Activated T-cell treated with anti-CD3 and anti-CD28 coated beads for 48 hours (primary cell): Measurements from ENCODE around the gene FKBP8.
"Not testable (repeated sequence)": the region's sequence is repeated elsewhere in the genome, so short reads cannot be mapped to it uniquely, and the experiment has no call there.

Experiments used
- DNase-seq: peaks from one replicate; pipeline ENCODE4 v3.0.0-alpha.2; 2020; ENCODE audit warnings: low read depth

Gene FKBP8

GRCh38 chr19:18542941-18543813, at the start of gene FKBP8:
Gene FKBP8, minus strand, starts transcription at chr19:18543573. Its CDS starts 1,603 bp downstream, at chr19:18541970.
- DNase-seq = peak; percentile 93

- not testable (repeated sequence) for DNase-seq
Observed at GRCh38 chr19:18592732-18593131, 49.4 kb upstream of the FKBP8 start.

GRCh38 chr19:18591735-18592385, 48.5 kb upstream of the FKBP8 start:
- no peak for DNase-seq

DNA sequence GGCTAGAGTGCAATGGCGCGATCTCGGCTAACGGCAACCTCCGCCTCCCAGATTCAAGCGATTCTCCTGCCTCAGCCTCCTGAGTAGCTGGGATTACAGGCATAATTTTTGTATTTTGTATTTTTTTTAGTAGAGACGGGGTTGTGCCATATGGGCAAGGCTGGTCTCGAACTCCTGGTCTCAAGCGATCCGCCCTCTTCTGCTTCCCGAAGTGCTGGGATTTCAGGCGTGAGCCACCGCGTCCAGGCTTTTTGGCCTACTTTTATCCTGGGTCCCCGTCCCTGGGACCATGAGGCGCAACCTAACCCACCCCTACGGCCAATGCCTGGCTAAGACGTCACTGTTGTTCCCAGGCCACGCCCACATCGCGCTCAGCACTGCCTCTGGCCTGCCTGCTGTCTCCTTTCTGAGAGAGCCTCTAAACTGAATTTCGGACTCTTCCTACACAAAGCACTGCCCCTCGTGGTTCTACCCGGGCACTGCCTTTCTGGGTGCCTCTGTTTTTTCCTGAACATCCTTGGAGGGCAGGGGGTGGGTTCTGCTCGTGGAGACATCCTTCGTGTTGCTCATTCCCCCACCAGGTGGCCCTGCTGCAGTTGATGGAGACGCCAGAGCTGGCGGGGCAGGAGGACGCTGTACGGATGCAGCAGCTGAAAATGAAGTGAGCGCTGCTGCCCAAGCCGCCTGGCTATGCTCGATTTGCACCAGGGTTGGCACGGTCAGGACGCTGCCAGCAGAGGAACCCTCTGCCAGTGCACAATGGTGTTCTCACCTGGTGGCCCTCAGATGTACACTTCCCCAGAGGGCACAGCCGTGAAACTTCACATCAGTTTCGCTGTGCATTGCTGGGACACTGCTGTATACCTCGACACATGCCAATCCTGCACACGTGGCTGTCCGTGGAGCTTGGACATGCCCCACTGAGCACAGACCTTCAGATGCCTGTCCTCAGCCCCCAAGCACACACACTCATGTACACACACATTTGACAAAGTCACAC, 47.2 kb upstream of the FKBP8 start:
- DNase-seq = no peak

DNA sequence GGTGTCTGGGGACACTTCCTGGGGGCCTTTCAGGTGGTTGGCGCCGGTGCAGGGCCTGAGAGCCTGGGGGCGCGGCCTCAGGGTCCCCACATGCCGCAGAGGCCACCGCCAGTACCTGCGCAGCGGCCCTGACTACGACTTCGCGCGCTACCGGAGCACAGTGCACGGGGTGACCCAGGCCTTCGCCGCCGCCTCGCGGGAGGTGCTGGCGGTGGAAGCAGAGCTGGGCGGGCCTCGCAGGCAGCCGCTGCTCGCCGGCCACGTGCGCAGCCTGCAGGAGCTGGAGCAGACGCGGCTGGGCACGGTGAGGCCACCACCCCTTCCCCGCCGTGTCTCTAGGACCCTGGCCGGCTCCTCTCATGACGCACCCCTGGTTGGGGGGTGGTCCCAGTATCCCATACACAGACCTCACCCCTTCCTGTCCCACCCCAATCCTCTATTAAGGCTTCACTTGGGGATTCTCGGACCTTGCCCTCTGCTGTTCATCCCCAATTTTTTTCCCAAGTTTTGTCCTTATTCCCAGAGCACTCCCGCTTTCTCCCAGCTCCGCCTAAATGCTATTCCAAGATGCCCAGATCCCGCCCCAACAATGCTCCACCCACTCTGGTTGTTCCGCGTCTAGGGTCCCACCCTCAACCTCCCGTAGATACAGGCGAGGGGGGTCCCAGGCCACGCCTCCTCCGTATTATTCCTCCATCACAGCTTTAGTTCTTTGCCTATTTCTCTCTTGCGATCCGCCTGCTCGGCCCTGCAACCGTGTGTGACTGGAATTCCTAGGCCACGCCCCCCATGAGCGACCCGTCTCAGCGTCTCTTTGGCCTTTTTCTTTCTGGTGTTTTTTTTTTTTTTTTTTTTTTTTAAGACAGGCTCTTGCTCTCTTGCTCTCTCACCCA, 46.3 kb upstream of the FKBP8 start:
- peak; percentile 70 for DNase-seq

DNA sequence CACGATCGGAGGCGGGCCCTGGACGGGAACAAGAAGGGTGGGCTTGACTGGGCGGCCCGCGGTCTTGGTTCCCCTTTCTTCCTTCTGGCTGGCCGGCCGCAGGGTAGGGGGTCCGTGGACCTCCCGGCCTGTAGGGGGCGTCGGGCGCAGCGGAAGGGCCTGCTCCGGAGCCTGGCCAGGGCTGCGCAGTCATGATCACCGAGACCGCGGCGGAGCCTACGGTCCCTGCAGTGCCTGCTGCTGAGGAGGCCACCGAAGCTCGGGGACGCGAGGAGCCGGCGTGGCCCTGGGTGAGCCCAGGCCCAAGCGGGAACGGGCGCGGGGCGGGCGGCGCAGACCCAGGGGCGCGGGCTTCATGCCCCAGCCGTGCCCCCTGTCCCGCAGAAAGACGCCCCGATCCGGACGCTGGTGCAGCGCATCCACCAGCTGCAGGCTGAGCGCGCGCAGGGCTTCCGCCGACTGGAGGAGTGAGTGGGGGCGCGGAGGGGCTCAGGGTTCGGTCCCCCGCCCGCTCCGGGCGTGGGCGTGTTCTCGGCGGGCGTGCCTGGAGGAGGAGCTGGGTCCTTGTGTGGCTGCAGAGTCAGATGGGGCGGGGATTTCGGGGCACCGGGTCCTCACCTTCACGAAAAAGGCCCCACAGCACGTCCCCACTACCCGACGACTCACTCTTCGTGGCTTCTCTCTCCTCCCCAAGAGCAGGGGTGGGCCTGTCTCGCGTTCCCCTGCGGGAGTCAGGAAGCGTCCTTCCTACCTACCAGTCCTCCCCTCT, 45.4 kb upstream of the FKBP8 start, which contains the start of gene REX1BD:
Gene REX1BD (plus strand): TSS at position 188 of the 769 bp plus-strand sequence. CDS start 4 bp downstream, at position 192.
- peak; percentile 84 for DNase-seq

- no peak for DNase-seq
Observed at GRCh38 chr19:18587962-18588610, 44.7 kb upstream of the FKBP8 start.

GRCh38 chr19:18587561-18587960, 44.2 kb upstream of the FKBP8 start:
- no peak for DNase-seq

DNA sequence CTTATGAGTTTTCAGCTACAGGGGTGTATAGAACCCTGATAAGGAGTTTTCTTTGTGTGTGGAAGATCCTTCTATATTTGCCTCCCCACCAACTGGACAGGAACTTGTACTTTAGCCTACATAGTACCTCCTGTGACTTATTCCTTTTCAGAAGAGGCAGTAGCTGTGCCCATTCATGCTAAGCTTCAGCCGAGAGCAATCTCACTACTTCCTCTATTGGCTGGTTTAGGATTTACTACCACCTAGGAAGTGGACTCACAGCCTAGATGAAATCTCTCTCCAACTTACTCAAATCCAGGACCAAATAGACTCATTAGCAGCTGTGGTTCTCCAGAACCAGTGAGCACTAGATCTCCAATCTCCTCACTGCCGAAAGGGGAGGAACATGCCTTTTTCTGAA, 42.9 kb upstream of the FKBP8 start:
- DNase-seq = no peak

GRCh38 chr19:18580311-18580710, 36.9 kb upstream of the FKBP8 start:
- DNase-seq = no peak

- no peak for DNase-seq
Observed at GRCh38 chr19:18577365-18577914, 34.1 kb upstream of the FKBP8 start.

GRCh38 chr19:18576383-18576782, 33.0 kb upstream of the FKBP8 start:
- no peak for DNase-seq

DNA sequence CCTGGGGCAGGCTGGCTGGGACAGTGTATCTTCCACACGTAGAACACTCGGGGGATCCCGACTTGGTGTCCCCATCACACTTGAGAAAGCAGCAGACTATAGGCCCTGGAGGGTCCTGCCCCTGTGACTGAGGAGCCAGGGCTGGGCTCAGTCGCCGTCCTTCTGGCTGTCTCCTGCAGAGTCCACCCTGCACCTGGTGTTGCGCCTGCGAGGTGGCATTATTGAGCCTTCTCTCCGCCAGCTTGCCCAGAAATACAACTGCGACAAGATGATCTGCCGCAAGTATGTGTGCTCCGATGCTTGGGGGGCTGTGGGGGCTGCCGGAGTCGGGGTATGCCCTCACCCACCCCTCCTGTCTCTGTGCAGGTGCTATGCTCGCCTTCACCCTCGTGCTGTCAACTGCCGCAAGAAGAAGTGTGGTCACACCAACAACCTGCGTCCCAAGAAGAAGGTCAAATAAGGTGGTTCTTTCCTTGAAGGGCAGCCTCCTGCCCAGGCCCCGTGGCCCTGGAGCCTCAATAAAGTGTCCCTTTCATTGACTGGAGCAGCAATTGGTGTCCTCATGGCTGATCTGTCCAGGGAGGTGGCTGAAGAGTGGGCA, 31.4 kb upstream of the FKBP8 start:
- DNase-seq = no peak

DNA sequence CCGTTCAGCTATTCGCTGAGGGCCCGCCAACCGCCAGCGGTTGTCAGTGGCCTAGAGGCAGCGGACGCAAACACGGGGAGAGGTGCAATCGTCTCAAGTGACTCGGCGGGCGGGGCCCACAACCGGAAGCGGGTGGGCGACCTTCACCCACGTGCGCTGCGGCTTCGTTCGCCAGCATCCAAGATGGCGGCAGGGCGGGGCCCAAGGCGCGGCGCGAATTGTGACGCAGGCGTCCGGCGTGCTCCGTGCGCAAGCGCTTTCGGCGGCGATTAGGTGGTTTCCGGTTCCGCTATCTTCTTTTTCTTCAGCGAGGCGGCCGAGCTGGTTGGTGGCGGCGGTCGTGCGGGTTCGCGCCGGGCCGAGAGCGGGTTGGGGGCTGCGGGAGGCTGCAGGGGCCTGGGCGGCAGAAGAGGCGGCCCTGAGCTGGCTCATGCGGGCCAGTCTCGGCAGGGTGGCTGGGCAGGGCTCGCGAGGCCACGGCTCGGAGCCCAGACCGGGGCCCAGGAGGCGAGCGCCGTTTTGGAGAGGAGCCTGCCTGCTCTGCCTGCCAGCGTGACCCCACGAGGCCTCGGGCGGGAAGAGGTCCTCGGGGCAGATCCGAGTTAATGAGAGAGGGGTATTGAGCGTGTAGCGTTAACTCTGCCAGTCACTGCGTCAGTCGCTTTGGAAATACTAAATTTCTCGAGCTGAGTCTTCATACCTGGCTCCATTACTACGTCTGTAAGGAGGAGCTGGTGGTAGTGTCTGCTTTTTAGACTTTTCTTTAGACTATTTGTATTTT, 28.4 kb upstream of the FKBP8 start, which contains the start of gene UBA52:
Gene UBA52 (plus strand): TSS at position 294 of the 781 bp plus-strand sequence. CDS start 1,444 bp downstream, outside the sequence.
- DNase-seq = peak; percentile 100

DNA sequence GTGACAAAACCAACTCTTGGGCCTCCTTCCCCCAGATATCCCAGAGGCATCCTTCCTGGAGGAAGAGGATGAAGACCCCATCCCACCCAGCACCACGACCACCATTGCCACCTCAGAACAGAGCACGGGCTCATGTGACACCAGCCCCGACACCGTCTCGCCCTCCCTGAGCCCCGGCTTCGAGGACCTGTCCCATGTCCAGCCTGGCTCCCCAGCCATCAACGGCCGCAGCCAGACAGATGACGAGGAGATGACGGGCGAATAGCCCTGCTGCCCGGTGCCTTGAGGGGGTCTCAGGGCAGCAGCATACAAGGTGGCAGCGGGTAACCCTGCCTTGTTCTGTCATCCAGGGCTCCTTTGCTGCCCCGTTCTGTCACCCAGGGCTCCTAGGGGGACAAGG, 25.0 kb upstream of the FKBP8 start:
- DNase-seq = no peak

DNA sequence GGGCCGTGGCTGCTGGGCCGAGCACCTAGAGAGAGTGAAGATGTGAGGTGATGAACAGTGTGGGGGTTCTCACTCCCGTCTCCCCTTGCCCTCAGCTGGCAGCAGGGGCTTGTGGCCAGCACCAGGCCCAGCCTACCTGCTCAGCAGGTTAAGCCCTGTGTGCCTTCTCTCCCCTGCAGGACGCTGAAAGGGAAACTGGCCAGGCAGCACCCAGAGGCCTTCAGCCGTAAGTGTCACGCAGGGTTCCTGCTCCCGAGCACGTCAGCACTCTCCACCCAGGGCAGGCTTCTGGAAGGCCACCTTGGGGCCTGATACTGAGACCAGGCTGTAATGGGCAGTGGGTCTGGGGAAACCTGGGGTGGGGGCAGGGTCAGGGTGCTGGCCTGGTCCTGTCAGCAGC, 23.6 kb upstream of the FKBP8 start:
- DNase-seq = no peak

GRCh38 chr19:18562086-18562485, 18.7 kb upstream of the FKBP8 start:
- no peak for DNase-seq

GRCh38 chr19:18559685-18560084, 16.3 kb upstream of the FKBP8 start:
- no peak for DNase-seq
